H1 (cell line): ENCODE results near the gene LCAT. TPM values are rescaled to one million over a fixed set of nuclear protein-coding genes. Genes with fewer than 3 reads are reported as not detected.

Experiments
- CBX5 ChIP-seq: fragments of 300-800, 300-1000 bp; sonication (generic); IDR thresholded peaks from 2 replicates; pipeline ENCODE4 v1.7.1; 2016; ENCODE audit warnings: antibody characterized with exemption, low read length, low read depth
- CHD2 ChIP-seq: IDR thresholded peaks from 2 replicates; pipeline ENCODE4 v1.6.1; 2012; ENCODE audit warnings: low read length, improper control_type of control experiment
- CREB1 ChIP-seq: IDR thresholded peaks from 2 replicates; pipeline ENCODE4 v1.6.1; 2012; ENCODE audit warnings: inconsistent platforms
- E2F6 ChIP-seq: IDR thresholded peaks from 2 replicates; pipeline ENCODE4 v1.6.1; 2012; ENCODE audit warnings: inconsistent platforms
- FOSL1 ChIP-seq: IDR thresholded peaks from 2 replicates; pipeline ENCODE4 v1.6.1; 2011; ENCODE audit warnings: mild to moderate bottlenecking, low read depth, low read length, moderate library complexity; ENCODE audit not compliant: insufficient read depth
- GABPA ChIP-seq: IDR thresholded peaks from 2 replicates; pipeline ENCODE4 v1.6.1; 2011; ENCODE audit warnings: mild to moderate bottlenecking, low read length, moderate library complexity, borderline replicate concordance; ENCODE audit not compliant: insufficient read depth
- KDM4A ChIP-seq: IDR thresholded peaks from one replicate; pipeline ENCODE4 v1.7.1; 2012; ENCODE audit warnings: low read depth, mild to moderate bottlenecking, moderate library complexity, low read length, inconsistent platforms; ENCODE audit not compliant: severe bottlenecking
- RNF2 ChIP-seq: fragments of 200-900, 300-1000 bp; sonication (generic); IDR thresholded peaks from 2 replicates; pipeline ENCODE4 v1.7.1; 2016; ENCODE audit warnings: borderline replicate concordance, low read depth, mild to moderate bottlenecking, antibody characterized with exemption, low read length; ENCODE audit not compliant: poor library complexity, severe bottlenecking; ENCODE audit errors: missing control alignments
- TEAD4 ChIP-seq: IDR thresholded peaks from 2 replicates; pipeline ENCODE4 v1.6.1; 2012; ENCODE audit warnings: low read depth, low read length, inconsistent platforms, mixed read lengths
- YY1 ChIP-seq: IDR thresholded peaks from 2 replicates; pipeline ENCODE4 v1.6.1; 2011; ENCODE audit warnings: low read depth, mild to moderate bottlenecking, low read length
- polyA plus RNA-seq, 7 experiments: library from polyadenylated mRNA; depleted of rRNA in 3 of 7; stranded (reverse) in 5 of 7; unstranded in 2 of 7; fragments of >200 nt in 5 of 7; fragments of 200-250 nt in 2 of 7; gene quantifications; 1 replicate in 5 of 7; 2 replicates in 1 of 7; 4 replicates in 1 of 7; pipeline versions ENCODE4 v1.2.1 to v1.2.3, GENCODE V29; 2011 to 2013; ENCODE audit warnings: missing spikeins in 2 of 7, mixed read lengths in 2 of 7
- total RNA-seq: library from RNA; stranded (reverse); fragmentation: NEBNext Ultra II Directional; extraction: Animal tissue kit (Norgen Biotek cat#: 25700); gene quantifications from 2 replicates; pipeline ENCODE4 v1.2.1, GENCODE V29; 2021
- TF ChIP-seq, protein P1 (sequence below), 3 experiments: IDR thresholded peaks; 1 replicate in 2 of 3; 2 replicates in 1 of 3; pipeline versions ENCODE4 v1.5.1 to v1.6.1; 2011; ENCODE audit warnings: low read length in 3 of 3, mild to moderate bottlenecking in 3 of 3, inconsistent platforms in 2 of 3, low read depth in 1 of 3, moderate library complexity in 1 of 3; ENCODE audit not compliant: insufficient read depth in 1 of 3; ENCODE audit errors: control extremely low read depth in 1 of 3

Gene LCAT
- total and polyA plus RNA-seq, 2 of the 8 experiments (the other 6 are each of a cell fraction or from before 2014, with no cell fraction given), result 9.4 to 19.6 TPM

GRCh38 chr16:67993207-67994039, 49.5 kb upstream of the LCAT start (continued):
- TF ChIP-seq FOSL1 (0 out of 2 replicates have a peak, but pooled peaks have one; percentile 31), CREB1 (peak; percentile 84), CHD2 (0 out of 2 replicates have a peak, but pooled peaks have one; percentile 38), E2F6 (peak; percentile 95), KDM4A (no peak), YY1 (peak; percentile 69), CBX5 (no peak), GABPA (peak; percentile 68; the same call in 1 of the 2 replicates), RNF2 (no peak), TEAD4 (no peak)
- TF ChIP-seq, protein P1, sequence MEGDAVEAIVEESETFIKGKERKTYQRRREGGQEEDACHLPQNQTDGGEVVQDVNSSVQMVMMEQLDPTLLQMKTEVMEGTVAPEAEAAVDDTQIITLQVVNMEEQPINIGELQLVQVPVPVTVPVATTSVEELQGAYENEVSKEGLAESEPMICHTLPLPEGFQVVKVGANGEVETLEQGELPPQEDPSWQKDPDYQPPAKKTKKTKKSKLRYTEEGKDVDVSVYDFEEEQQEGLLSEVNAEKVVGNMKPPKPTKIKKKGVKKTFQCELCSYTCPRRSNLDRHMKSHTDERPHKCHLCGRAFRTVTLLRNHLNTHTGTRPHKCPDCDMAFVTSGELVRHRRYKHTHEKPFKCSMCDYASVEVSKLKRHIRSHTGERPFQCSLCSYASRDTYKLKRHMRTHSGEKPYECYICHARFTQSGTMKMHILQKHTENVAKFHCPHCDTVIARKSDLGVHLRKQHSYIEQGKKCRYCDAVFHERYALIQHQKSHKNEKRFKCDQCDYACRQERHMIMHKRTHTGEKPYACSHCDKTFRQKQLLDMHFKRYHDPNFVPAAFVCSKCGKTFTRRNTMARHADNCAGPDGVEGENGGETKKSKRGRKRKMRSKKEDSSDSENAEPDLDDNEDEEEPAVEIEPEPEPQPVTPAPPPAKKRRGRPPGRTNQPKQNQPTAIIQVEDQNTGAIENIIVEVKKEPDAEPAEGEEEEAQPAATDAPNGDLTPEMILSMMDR (IDR thresholded peaks at IDR 0.05; ENCODE audit: control extremely low read depth in 1 of 3, insufficient read depth in 1 of 3, low read depth in 1 of 3, low read length in 3 of 3), result peak; percentile 90 to 97 (median 94)
